NCI-H1092 treated with DMSO at 0.1 percent for 48 hours (cell line): Measurements from ENCODE around the gene FAM193A.
A peak's percentile ranks its signal among the peaks of the same experiment; 100 is the strongest.
"Not testable (repeated sequence)": the region's sequence is repeated elsewhere in the genome, so short reads cannot be mapped to it uniquely, and the experiment has no call there.

Experiments
- DNase-seq: peaks from one replicate; lab custom pipeline; 2025; lab: John Stamatoyannopoulos, UW

FAM193A gene

DNA sequence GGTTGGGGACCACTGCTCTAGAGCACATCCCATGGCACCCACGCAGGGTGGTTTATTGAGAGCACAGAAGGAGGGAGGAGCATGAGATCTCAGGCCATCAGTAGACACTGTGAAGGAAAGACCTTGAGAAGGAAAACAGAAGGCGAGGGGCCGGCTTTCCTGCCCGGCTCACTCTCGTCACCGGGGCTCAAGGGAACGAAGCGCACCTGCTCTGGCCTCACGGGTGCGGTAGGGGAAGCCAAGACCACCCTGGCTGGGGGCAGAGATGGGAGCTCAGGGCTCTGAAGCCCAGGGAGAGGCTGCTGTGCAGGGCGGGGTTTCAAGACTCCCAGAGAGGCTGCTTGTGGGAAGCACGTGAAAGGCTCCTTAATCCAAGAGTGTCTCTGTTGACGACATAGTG is 113.8 kb downstream of the FAM193A start:
- no peak for DNase-seq

DNA sequence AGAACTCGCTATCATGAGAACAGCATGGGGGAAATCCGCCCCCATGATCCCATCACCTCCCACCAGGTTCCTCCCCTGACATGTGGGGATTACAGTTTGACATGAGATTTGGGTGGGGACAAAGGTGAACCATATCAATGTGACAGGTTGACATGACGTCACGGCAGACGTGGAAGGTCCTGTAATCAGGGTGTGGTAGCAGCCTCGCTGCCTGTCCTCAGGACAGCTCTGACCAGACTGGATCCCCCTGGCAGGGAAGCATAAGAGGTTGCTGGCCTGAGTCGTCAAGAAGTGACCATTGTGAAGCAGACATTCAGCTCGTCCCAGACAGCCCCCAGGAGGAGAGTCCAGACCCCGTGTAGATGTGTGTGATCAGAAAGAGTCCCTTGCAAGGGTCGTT is 115.1 kb downstream of the FAM193A start:
- no peak for DNase-seq

DNA sequence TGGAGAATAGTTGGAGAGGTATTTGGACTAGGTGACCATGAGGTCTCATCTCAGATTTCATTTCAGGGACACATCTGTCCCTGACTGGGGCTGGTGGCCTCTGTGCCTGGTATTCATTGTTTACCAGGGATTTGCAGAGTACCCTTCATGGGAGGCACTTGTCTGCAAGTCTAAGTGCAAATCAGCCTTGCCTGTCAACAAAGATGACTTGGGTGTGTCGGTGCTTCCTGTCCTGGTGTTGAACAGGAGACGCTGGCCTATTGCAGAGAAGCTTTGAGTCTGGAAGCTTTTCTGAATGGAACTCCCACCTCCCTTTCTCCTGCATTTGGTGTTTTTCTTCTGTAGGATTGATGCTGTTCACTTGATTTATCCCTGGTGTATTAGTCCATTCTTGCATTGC is 115.6 kb downstream of the FAM193A start:
- DNase-seq: no peak

DNA sequence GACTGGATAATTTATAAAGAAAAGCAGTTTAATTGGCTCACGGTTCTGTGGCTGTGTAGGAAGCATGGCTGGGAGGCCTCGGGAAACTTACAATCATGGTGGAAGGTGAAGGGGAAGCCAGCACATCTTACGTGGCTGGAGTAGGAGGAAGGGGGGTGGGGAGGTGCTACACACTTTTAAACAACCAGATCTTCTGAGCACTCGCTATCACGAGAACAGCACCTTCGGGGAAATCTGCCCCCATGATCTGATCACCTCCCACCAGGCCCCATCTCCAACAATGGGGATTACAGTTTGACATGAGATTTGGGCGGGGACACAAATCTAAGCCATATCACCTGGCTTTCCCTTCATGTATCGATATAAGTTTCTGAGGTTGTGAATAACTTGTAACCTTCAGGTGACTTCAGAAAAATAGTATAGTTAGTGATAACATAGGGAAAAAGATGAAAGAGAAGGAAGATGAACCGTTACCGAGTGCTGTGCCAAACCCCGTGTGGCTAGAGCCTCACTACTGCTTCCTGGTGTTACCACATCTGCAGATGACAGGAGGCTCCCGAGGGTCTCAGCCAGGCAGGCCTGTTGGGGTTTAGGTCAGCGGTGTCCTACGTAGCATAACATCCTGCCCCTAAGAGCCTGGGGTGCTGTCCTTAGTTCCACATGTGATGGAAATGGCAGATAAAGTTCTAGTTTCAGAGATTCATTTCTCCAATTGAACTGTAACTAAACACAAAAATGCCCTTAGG is 116.1 kb downstream of the FAM193A start:
- no peak for DNase-seq

DNA sequence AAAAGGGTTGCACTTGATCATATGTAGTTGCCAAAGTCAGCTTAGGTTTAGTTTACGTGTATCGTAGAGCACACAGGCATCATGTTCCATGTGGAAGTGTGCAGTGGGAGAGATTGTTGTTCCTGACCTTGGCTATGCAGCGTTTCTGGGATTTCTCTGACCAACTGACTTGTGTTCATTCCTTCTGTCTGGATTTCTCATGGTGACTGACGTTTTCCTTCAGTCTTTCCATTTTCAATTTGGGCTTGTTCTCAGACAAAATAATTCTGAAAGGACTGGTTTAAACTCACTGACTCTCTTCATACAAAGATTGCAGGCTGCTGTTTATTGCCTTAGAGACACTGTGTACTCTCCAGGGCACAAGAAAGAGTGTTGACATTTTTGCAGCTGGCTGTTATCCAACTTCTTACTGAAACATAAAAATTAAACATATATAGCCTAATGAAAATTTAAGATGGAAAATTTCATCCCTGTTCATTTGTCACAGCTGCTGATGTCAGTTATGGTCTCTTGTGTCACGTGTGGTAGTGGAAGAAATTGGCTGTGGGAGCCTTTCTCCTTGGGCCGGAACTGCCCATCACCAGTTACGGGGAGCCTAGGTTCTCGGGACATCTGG is 124.3 kb downstream of the FAM193A start:
- DNase-seq: no peak

DNA sequence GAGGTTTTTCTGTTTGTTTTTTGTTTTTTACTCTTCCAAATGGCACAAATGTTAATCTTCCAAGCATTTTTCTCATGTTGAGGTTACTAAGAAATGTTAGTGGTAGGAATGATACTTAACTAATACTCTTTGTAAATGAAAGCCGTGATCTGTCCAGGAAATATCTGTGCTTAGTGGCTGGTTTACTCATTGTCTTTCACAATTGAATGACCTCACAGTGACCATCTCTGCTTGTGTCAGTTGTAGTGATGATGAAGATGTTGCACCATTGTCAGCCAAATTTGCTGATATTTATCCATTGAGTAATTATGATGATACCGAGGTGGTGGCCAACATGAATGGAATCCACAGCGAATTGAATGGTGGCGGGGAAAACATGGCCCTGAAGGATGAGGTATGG is 126.2 kb downstream of the FAM193A start:
- DNase-seq: no peak

DNA sequence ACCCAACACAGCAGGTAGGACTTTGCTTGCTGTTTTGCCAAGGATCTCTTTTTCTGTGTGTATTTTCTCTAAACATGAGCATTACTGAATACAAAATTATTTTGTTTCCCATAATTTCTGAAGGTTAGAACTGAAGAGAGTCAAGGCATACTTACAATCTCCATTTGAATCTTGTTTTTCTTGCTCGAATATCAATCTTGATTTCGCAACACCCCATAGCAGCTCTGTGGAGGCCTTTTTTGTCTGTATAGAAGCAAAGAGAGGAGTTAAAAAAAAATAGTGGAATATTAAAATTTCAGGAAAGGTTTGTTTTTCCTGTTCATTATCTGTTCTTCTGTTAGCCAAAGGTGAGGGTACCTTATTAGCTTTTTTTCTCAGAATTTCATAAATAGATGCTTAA is 126.8 kb downstream of the FAM193A start:
- DNase-seq: no peak

DNA sequence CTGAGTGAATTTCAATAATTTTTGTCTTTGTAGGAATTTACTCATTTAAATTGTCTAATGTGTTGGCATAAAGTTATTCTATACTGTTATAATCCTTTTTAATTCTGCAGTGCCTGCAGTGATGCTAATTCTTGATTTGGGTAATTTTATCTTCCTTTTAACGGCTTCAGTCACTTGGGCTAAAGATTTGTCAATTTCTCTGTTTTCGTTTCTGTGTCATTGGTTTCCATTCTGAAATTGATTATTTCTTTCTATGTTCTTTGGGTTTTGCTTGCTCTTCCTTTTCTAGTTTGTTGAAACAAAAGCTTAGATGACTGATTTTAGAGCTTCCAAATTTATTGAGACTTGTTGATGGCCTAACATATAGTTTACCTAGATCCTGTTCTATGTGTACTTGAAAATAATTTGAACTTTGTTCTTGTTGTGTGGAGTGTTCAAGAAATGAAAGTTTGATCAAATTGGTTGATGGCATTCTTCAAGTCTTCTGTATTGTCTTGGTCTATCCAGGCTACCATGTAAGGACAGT is 130.3 kb downstream of the FAM193A start:
- DNase-seq: no peak

DNA sequence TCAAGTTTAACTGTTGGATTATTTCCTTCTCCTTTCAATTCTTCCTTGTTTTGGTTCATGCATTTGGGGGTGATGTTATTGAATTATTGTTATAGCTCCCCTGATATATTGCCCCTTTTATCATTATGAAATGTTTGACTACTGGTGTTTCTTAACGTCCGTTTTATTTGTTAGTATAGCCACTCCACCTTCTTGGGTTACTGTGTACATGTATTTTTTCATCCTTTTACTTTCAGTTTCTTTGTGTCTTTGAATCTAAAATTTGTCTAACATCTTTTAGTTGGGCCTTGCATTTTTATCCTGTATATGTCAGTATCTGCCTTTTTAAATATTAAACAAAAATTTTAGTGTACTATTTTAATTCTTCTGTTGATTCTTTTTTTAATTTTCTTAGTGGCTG is 131.0 kb downstream of the FAM193A start:
- DNase-seq: no peak

DNA sequence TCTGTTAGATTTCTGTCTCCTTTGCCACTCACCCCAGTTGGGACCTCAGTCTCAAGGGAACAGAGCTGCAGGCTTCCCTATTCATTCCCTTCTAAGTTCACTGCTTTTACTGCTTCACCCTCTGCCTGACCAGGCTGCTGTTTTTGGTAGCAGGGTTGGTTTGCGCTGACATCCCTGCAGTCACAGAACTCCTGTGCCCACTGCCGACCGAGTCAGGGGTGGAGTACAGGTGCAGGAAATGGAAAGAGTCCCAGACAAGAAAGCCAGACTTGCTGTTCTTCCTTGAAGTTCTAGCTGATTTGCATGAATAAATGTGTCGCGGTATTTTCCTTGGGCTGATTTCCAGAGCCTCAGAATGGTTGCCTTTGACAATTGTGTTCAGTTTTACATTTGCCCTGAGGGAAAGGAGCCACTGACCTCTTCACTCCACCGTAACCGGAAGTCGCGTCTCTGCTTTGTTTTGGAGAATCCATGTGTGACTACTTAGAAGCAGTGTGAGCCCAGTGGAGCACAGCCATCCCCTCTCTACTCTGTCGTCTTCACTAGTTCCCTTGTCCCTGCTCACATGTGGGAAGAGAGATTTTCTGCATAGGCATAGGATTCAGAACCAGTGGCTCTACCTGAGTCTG is 134.9 kb downstream of the FAM193A start:
- DNase-seq: peak; percentile 15

DNA sequence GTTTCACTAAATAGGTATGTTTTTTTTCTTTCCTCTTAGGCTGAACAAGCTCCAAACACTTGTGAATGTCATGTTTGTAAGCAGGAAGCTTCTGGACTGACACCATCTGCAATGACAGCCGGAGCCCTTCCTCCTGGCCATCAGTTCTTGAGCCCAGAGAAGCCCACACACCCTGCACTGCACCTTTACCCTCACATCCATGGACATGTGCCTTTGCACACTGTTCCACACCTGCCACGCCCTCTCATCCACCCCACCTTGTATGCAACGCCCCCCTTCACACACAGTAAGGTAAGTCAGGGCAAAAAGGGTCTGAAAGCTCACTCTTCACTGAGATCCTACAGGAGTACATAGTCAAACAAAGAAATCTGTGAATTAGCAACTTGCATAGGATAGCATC is 135.6 kb downstream of the FAM193A start:
- no peak for DNase-seq

DNA sequence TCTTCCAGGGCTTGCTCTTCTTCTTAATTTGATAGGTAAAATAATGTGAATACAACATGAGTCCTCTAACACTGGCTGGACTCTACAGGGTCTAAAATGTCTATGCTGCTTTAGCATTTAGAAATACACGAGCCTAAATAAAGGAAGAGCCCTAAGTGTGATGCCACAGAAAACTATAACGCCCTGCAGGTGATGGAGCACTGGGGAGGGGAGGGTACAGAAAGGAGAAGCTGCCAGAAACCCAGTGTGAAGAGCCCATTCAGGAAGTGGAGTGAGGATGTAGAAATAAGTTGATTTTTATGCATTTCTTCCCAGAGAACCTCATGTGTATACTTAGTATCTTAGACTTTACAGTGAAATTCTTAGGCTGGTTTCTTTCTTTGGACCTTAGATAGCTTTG is 136.3 kb downstream of the FAM193A start:
- no peak for DNase-seq

DNA sequence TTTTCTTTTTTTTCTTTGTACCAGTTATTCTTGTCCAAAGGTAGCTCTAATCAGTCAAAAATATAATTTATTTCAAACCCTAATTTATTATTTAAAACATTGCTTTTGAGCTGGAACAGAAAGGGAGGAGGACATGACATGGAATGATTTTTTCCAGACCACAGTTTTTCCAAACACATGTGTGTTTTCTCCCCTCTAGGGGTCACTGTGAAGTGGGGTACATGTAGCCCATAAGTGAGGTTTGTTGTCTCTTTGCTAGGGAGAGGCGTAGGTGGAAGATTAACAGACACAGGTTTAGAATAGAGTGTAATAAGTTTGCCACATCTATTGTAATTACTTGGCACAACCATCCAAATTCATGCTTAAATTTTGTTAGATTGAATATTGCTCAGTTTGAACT is 136.7 kb downstream of the FAM193A start:
- no peak for DNase-seq

DNA sequence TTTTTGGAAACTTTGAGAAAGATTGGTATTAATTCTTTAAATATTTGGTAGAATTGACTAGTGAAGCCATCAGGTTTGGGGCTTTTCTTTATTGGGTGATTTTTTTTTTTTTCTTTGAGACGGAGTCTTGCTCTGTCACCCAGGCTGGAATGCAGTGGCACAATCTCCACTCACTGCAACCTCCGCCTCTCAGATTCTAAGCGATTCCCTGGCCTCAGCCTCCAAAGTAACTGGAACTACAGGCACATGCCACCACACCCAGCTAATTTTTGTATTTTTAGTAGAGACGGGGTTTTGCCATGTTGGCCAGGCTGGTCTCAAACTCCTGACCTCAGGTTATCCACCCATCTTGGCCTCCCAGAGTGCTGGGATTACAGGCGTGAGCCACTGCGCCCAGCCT is 143.3 kb downstream of the FAM193A start:
- not testable (repeated sequence) for DNase-seq

DNA sequence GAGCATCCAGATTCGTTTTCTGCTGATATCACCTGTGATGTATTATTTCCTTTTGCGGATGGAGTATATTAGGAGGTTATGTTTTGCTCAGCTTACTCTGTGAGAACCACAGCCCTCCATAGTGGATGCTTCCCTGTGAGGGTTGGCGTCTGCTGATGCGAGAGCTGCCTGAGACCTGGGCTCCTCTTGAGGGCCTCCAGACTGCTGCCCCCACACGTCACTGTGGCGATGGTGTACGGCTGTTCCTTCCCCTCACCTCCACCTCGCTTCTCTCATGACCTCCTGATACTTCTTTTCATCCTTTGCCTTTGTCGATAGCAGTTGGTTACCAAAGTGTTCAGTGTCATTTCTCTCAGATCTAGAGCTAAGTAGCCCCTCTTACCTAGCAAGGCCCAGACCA is 148.0 kb downstream of the FAM193A start:
- no peak for DNase-seq

DNA sequence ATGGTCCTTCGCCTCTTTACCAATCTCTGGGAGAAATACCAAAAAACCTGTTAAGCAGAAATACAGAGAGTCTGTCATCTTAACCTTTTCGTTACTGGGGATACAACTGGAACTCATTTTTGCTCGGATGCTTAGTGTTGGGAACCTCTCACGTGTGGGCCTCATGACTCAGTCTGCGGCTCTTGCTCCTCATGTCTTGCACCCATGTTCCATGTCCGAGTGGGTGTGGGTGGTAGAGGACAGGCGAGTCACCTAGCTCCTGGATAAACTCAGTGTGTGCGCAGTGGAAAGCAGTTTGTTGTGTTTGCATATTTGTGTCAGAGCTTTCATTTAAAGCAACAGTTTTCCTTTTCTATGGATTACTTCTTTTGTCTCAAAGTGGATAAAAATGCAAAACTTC is 149.1 kb downstream of the FAM193A start:
- no peak for DNase-seq

DNA sequence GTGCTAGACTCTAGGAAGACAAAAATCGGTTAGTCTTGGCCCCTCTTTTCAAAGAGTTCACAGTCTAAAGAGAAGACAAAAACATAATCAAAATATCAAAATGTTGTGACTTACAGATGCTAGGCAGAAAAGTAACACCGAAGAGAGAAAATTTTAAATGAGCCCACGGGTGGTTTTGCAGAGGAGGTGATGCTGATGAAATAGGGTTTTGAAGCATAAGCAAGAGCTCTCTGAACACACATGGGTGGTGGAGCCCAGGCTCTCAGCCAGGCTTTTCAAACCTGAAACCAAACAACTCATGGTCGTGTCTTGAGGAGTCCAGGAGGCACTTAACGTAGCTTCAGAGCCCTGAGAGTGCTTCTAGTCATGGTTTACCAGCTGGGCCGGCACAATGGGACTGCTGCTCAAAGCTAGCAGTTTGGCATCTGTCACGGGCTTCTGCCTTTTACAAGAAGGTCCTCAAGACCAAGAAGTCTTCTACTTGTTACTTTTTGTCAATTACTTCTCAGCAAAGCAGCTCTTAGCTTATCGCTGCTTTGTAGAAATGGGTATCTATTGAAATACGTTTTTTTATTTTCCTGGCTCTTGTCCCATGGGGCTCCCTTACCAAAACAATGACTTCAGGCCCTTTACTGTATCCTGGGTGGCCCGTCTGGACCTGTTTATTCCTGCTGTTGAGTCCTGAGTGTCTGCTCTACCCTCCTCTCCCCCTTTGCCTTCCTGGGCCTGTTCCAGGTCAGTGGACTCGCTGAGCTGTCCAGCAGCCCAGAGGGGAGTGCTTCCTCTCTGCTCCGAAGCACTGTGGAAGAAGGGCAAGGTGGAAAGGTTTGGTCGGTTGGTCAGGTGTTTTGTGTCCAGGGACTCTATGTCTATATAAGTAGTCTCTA is 150.2 kb downstream of the FAM193A start:
- no peak for DNase-seq

DNA sequence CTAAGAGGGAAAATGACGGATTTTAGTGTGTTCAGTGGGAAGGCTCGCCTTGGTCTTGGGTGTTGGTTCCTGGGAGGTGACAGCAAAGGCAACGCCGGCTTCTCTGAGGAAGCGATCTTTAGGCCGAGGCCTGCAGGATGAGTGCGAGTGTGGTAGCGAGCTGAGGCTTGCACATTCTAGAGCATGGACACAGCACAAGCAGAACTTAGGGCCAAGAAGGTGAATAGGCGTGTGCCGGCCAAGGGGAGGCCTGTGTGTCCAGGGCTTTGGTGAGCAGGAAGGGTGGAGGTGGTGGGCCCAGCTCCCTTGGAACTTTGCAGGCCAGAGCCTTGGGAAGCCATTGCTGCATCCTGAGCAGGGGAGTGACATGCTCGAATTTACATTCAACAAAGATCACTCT is 151.8 kb downstream of the FAM193A start:
- DNase-seq: no peak

DNA sequence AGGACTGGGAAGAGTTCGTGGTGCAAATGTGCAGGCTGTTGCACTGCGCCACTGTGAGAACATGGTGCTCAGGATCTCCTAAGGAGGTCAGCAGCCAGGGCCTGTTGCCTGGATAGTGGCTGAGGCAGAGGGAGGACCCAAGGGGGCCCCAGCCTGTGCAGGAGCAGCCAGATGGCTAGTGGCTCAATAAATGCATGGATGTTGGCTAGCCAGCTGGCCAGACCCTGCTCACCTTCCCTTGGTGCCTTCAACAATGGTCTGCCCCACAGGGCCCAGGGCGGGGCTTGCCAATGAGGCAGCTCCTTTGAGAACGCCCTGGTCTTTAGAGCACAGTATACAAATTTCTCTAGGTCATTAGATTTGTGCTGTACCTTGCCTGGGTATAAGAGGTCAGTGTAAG is 152.2 kb downstream of the FAM193A start:
- DNase-seq: no peak

DNA sequence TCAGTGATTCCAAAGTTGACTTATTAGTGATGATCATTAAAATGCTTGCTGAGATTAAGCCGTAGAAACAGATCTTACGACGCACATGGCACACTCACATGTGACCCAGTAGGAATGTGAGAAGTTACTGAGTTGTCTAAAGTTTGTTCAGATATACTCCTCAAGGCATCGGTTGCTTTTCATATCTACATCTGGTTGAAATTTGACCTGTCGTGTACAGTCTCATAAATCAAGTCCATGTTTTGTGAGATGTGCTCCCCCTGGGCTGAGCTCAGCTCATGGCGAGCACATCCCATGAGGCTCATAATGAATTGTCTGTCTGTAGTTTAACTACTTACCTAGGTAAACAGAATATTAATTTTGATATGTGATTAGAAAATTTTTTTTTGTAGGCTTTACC is 152.7 kb downstream of the FAM193A start:
- no peak for DNase-seq

DNA sequence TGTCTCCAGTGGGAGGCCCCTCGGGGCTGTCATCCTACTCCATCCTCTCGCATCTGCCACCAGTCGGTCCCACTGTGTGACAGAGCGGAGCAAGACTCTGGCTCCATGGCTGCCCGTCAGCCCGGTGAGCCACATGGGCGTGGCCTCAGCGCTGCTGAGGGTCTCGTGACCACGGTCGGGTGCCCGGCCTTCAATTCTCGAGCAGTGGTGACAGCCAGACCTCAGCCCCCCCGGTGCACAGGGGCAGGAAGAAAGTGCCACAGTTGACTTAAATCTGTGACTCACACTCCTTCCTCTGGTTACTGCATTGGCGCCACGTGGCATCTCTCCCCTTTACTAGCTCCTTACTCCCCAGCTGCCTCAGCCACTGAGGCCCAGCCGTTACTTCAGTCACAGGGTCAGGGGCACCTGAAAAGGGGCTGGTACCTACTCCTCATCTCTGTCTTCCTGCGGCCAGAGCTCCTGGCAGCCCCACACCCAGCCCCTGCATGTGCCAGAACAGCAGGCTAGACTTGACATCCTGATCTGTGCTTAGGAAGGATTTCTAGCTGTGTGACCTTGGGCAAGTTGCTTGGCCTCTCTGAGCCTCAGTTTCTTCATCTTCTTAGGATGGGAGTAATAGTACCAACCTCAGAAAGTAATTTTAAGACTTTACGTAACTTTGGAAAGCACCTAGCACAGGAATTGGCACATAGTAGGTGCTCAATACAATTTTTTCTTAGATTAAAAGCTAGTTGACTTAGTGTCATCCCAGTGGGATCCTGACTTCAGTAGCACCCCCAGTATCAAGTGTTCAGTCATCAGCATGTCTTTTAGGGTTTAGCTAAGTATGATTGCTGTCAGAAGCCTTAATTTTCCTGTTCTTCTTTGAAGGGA is 153.6 kb downstream of the FAM193A start:
- no peak for DNase-seq
